DND-41 (cell line): ENCODE results near the gene FOXP1.

Experiments
- ATAC-seq: fragments of 200-7000 bp; cut with Tn5 transposase; 3 replicates; pipeline ENCODE4 v1.9.1; 2021; ENCODE audit warnings: low read depth; ENCODE audit not compliant: insufficient read depth
- DNase-seq: peaks from one replicate; pipeline ENCODE4 v3.0.0-alpha.2; 2020
- H2AFZ ChIP-seq: 2 replicates; pipeline ENCODE4 v1.6.0; 2012; ENCODE audit warnings: low read depth, low read length
- H3K27ac ChIP-seq: 2 replicates; pipeline ENCODE4 v1.5.1; 2012; ENCODE audit warnings: low read length, inconsistent platforms
- H3K27me3 ChIP-seq: fragments of 200-600 bp; sonication (generic); 2 replicates; pipeline ENCODE4 v1.6.0; 2012; ENCODE audit warnings: low read length, mild to moderate bottlenecking, inconsistent platforms; ENCODE audit not compliant: insufficient read depth, poor library complexity
- H3K36me3 ChIP-seq: 2 replicates; pipeline ENCODE4 v1.5.1; 2012; ENCODE audit warnings: low read length, inconsistent platforms; ENCODE audit not compliant: insufficient read depth
- H3K4me1 ChIP-seq: 2 replicates; pipeline ENCODE4 v1.5.1; 2012; ENCODE audit warnings: mild to moderate bottlenecking, low read length; ENCODE audit not compliant: insufficient read depth
- H3K4me2 ChIP-seq: 2 replicates; pipeline ENCODE4 v1.6.0; 2012; ENCODE audit warnings: mild to moderate bottlenecking, moderate library complexity, low read length, inconsistent platforms; ENCODE audit not compliant: insufficient read depth
- H3K4me3 ChIP-seq, 2 experiments: fragments of 200-600 bp in 1 of 2; shearing (Covaris generic) in 1 of 2; 2 replicates each; pipeline ENCODE4 v1.5.1; 2012 to 2016; ENCODE audit warnings: inconsistent platforms in 2 of 2, low read length in 2 of 2, mild to moderate bottlenecking in 2 of 2, low read depth in 1 of 2, moderate library complexity in 1 of 2
- H3K79me2 ChIP-seq: 2 replicates; pipeline ENCODE4 v1.6.0; 2012; ENCODE audit warnings: low read length, inconsistent platforms; ENCODE audit not compliant: insufficient read depth
- H3K9ac ChIP-seq: 2 replicates; pipeline ENCODE4 v1.6.0; 2012; ENCODE audit warnings: low read depth, mild to moderate bottlenecking, inconsistent platforms, low read length, moderate library complexity
- H3K9me3 ChIP-seq: 2 replicates; pipeline ENCODE4 v1.5.1; 2012; ENCODE audit warnings: low read length, moderate library complexity, mild to moderate bottlenecking, inconsistent platforms; ENCODE audit not compliant: insufficient read depth, severe bottlenecking
- H4K20me1 ChIP-seq: 2 replicates; pipeline ENCODE4 v1.6.0; 2012; ENCODE audit warnings: low read length; ENCODE audit not compliant: insufficient read depth
- EZH2 ChIP-seq: IDR thresholded peaks from 3 replicates; pipeline ENCODE4 v1.6.1; 2012; ENCODE audit warnings: borderline replicate concordance, low read depth, mild to moderate bottlenecking, moderate library complexity, low read length, inconsistent platforms; ENCODE audit not compliant: severe bottlenecking
- TF ChIP-seq, protein P1 (sequence below): IDR thresholded peaks from 2 replicates; pipeline ENCODE4 v1.5.1; 2012; ENCODE audit warnings: borderline replicate concordance, low read length, moderate library complexity, mild to moderate bottlenecking; ENCODE audit not compliant: poor library complexity, severe bottlenecking; ENCODE audit errors: extremely low read depth

FOXP1 gene

DNA sequence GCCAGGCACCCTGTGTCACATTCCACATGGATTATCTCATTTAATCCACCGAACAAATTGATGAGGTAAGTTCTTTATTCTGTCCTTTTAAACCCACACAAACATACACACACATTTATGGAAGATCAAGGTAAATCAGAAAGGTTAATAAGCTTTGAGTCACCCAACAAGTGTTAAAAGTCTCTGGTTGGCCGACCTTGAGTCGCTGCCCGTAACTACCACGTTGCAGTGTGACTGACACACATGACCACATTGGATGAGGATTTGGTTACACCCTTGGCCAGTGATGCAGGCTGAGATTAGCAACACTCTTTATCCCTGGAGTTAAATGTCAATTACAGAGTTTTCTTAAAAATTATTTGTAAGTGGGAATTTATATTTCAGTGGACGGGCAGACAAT, 19.2 kb downstream of the FOXP1 start:
- H3K9me3 ChIP-seq = no peaks in the 10 kb centered on the region
- H2AFZ ChIP-seq = no peak overlapping the region
- no peaks in the 10 kb centered on the region for H3K4me1 ChIP-seq
- no peak overlapping the region for H3K9ac ChIP-seq
- H3K4me2 ChIP-seq = no peak overlapping the region
- no peak overlapping the region for H3K4me3 ChIP-seq
- no peaks in the 10 kb centered on the region for H3K27me3 ChIP-seq
- H3K36me3 ChIP-seq = peaks cover 11% of the 10 kb centered on the region
- no peak for TF ChIP-seq EZH2
- TF ChIP-seq, protein P1, sequence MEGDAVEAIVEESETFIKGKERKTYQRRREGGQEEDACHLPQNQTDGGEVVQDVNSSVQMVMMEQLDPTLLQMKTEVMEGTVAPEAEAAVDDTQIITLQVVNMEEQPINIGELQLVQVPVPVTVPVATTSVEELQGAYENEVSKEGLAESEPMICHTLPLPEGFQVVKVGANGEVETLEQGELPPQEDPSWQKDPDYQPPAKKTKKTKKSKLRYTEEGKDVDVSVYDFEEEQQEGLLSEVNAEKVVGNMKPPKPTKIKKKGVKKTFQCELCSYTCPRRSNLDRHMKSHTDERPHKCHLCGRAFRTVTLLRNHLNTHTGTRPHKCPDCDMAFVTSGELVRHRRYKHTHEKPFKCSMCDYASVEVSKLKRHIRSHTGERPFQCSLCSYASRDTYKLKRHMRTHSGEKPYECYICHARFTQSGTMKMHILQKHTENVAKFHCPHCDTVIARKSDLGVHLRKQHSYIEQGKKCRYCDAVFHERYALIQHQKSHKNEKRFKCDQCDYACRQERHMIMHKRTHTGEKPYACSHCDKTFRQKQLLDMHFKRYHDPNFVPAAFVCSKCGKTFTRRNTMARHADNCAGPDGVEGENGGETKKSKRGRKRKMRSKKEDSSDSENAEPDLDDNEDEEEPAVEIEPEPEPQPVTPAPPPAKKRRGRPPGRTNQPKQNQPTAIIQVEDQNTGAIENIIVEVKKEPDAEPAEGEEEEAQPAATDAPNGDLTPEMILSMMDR = no peak
- DNase-seq = no peak
- H3K79me2 ChIP-seq = peaks cover 79% of the 10 kb centered on the region
- ATAC-seq = no peak
- H4K20me1 ChIP-seq = peaks cover 29% of the 10 kb centered on the region
- H3K27ac ChIP-seq = no peak overlapping the region

DNA sequence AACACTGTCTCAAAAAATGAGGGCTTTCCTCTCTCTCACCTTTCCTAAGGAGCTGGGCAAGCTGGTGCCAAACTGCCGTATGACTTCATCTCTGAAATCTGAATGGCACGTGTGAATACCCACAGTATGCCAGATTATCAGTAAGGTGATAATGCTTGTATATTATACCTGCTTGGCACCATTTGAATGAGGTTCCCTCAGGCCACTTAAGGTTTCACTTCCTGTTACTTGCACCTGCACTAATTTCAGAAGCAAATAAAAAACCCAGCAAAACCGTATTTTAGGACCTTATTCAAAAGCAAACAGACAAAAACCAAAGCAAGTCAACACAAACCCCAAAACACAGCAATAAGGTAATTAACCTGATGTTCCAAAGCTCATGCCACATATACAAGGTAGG, 19.7 kb downstream of the FOXP1 start:
- H3K4me2 ChIP-seq = no peak overlapping the region
- H3K36me3 ChIP-seq = peaks cover 11% of the 10 kb centered on the region
- no peak for ATAC-seq
- no peak overlapping the region for H3K27ac ChIP-seq
- no peak overlapping the region for H3K4me3 ChIP-seq
- no peak overlapping the region for H3K9ac ChIP-seq
- TF ChIP-seq, protein P1 = no peak
- no peak for TF ChIP-seq EZH2
- peaks cover 25% of the 10 kb centered on the region for H4K20me1 ChIP-seq
- peaks cover 79% of the 10 kb centered on the region for H3K79me2 ChIP-seq
- no peak overlapping the region for H2AFZ ChIP-seq
- H3K4me1 ChIP-seq = no peaks in the 10 kb centered on the region
- H3K9me3 ChIP-seq = no peaks in the 10 kb centered on the region
- H3K27me3 ChIP-seq = no peaks in the 10 kb centered on the region
- DNase-seq = no peak

GRCh38 chr3:71562938-71563337, 20.6 kb downstream of the FOXP1 start:
- Histone ChIP-seq H3K9ac (no peak overlapping the region), H3K79me2 (peaks cover 80% of the 10 kb centered on the region), H3K36me3 (peaks cover 11% of the 10 kb centered on the region), H4K20me1 (peaks cover 27% of the 10 kb centered on the region), H3K4me2 (no peak overlapping the region), H3K4me3 (no peak overlapping the region), H3K27ac (no peak overlapping the region), H2AFZ (no peak overlapping the region), H3K9me3 (no peaks in the 10 kb centered on the region), H3K27me3 (no peaks in the 10 kb centered on the region), H3K4me1 (no peaks in the 10 kb centered on the region)
- ATAC-seq (no peak), DNase-seq (no peak)
- TF ChIP-seq EZH2 = no peak
- TF ChIP-seq, protein P1 = no peak

GRCh38 chr3:71560665-71561064, 22.9 kb downstream of the FOXP1 start:
- Histone ChIP-seq H3K9me3 (no peaks in the 10 kb centered on the region), H3K9ac (no peak overlapping the region), H4K20me1 (peaks cover 20% of the 10 kb centered on the region), H3K27ac (no peak overlapping the region), H3K4me1 (no peaks in the 10 kb centered on the region), H3K4me2 (no peak overlapping the region), H3K27me3 (no peaks in the 10 kb centered on the region), H3K79me2 (peaks cover 66% of the 10 kb centered on the region), H3K4me3 (no peak overlapping the region), H2AFZ (no peak overlapping the region), H3K36me3 (peaks cover 4% of the 10 kb centered on the region; the same call in 1 of the 2 replicates)
- TF ChIP-seq EZH2 = no peak
- TF ChIP-seq, protein P1 = no peak
- DNase-seq (no peak), ATAC-seq (no peak)
